EH (cell line): ENCODE results near the gene ZEB2.

ENCODE experiments used
- DNase-seq: peaks from one replicate; pipeline ENCODE4 v3.0.0-alpha.2; 2015; ENCODE audit warnings: low read depth

Gene ZEB2

DNA sequence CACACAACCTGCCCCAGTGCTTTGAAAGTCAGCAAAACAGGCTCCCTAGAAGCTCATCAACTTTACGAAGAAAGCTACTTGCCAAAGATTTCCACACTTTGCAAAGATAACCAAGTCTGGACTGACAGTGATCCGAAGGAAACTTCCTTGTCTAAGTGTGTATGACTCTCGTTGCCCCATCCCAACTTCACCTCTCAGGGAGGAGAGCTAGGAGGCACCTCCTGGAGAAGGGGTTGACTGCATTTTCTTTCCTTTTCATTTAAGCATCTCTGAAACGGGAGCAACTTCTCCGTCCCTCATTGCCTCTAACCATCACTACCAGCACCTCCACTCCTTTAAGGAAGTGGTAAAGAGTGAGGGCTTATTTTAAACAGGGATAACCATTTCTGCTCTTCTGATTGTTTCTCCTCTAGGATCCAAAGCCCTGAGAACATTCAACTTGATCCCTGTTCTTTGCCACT is 7.0 kb downstream of the ZEB2 start:
- DNase-seq, result no peak

- no peak for DNase-seq
Measured at GRCh38 chr2:144512470-144512869, 7.4 kb downstream of the ZEB2 start.

- no peak for DNase-seq
Measured at GRCh38 chr2:144511937-144512336, 8.0 kb downstream of the ZEB2 start.

DNA sequence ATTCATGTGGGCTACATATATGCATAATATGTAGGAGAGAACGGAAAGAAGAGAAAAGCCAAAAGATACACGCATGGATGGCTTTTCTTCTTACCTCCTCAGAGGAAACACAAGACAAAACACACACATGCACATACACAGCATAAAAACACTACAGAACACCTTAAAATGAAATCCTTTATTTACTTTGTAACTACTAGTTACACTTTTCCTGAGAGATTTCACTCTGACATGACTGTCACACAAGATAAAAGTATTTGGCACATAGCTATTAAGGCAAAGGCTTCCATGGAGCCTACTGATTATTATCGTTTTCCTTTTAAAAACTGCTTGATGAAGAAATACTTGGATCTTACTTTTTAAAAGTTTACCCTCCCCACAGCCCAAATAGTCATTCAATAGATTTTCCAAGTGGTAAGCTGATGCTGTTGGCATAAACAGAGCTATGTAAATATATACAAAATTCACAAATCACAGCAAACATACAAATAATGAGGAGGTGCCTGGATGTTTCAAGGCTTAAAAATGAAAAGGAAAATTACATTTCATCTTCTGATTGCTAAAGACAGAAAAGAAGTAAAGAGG is 8.6 kb downstream of the ZEB2 start:
- DNase-seq, result no peak

DNA sequence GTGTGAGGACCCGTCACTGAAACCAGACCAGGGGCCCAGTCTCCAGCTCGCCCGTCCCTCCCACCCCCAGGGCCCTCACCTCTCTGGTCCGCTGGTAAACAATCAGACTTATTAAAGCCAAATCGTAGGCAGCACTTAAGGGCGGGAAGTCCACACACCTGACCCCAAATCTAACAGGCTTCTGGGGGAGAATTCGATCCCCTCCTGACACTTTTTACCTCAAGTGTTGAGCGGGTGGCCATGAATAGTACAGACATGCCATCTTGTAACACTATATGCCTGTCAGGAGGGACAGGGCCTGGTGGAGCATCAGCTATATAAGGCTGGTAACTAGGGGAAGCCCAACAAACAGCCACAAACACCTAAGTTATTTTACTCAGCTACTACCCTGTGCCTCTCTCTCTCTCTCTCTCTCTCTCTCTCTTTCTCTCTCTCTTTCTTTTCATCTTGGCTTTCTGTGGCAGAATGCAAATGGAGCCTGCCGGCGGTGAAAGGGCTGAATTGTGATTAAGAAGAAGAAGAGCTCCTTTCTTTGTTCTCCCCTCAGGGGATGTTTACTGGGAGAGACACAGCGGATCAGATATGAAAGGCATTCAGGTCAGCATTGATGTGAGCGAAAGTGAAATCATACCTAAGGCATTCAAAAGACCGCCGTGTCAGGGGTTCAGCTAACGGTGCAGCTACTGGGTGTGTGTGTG is 9.5 kb downstream of the ZEB2 start:
- DNase-seq, result peak; percentile 85

GRCh38 chr2:144509879-144510221 is 10.1 kb downstream of the ZEB2 start:
- no peak for DNase-seq

GRCh38 chr2:144509001-144509878 is 10.7 kb downstream of the ZEB2 start:
- DNase-seq, result no peak

DNA sequence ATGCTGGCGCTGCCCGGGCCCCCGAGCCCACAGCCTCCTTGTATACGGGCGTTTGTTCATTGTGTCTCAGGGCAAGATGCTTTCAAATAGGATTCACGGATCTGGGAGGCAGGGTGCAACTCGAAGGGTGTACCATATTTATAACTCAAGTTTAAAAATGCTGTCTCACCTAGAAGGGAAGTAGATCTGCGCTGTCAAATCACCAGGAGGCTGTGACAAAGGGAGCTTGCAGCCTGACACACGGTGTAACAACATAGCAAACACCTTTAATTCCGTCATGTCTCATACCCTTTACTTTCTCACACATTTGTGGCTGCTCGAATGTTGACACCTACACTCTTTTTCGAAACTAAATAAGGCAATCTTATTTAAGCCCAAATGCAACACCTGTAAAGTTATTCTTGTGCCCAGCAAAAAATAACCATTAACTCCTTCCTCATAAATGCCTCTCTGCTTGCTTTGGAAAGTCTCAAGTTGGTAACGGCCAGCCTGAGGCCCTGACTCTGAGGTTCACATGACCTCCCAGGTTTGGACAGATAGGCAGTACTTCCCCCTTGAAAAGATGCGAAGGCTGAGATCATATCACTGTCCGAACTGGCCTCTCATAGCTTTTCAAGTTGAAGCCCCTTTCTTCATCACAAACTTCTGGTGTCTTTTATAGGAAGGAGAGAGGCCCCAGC is 11.6 kb downstream of the ZEB2 start:
- no peak for DNase-seq

DNA sequence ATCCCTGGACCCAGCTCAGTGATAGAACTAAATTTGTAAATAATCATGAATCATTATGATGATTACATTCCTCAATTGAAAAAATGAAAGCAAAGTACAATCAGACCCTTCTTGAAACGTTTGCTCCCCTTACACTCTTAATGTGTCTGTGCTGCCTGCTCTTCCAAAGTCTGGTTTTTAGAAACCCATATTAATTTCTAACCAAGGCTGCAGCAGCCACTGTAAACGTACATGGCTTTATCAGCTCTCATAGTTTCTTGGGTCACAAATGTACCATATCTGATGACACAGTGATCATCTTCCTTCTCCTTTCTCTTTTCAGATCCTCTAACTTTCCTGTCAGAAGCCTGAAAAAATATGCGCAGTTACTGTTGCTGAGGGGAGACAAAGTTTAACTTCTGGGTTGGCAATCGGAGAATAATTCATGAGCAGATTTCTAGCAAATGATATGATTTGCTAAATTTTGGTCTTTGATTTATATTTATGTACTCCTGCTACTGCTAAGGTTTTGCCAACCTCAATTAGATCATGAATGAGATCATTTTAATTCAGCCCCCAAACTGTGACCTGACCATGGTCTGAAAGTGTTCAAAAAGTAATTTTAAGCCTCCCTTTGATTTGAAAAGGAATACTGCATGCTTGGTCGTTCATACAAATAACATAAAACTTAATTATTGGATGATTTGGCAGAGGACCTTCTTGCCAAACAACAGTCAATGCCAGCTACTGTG is 12.3 kb downstream of the ZEB2 start:
- DNase-seq, result no peak

- DNase-seq, result no peak
Measured at GRCh38 chr2:144505245-144505831, 14.6 kb downstream of the ZEB2 start.

- no peak for DNase-seq
Measured at GRCh38 chr2:144504218-144504641, 15.7 kb downstream of the ZEB2 start.

- DNase-seq, result no peak
Measured at GRCh38 chr2:144503242-144503641, 16.7 kb downstream of the ZEB2 start.

DNA sequence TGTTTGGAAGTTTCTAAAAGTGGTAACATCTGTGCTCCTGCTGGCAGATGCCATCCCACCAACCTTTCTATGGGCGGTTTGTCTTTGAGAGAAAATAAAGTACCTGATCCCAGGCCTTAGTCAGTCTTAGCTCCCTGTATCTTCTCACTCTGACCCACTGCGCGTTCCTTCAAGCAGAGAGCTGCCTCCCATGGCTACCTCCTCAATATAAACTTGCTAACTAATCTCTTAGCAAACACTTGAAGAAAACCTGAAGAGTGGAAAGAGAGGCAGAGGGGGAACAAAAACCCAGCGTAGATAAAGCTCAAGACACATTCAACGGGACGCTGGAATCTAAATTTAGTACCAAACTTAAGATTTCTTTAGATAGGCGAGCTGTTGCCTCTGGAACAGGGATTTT is 17.6 kb downstream of the ZEB2 start:
- no peak for DNase-seq

DNA sequence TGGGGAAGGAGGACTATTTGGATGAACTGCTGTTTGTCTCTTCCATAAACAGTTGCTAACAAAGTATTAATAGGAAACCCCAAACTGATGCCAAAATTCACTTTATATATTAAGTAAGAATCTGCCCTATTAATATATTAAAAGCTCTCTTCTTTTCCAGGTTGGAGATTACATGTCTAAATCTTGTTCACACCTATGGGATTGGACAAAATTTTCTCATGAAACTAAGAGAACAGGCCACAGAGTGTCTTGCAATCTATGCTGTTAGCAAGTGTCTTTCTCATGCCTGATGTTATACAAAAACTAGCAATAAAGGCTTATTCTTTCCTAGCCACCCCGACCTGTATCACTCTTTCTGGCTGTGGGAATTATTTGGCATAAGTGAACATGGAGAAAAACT is 18.3 kb downstream of the ZEB2 start:
- DNase-seq, result no peak

DNA sequence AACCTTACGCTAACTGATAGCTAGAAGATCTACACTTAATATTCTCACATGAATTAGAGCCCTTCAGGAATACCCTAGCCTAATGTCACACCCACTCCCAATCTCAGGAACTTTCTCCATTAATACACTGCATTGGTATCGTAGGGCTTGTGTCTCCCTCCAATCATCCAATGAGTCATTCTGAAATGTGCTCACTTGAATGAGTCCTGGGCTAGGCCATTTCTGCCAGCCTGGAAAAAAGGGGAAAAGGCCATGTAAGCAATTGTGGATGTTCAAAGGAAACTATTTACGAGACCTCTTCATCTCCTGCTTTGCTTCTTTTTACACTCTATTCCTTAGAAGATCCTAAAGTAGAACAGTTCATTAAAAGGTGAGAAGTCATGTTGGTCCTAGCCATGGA is 18.8 kb downstream of the ZEB2 start:
- peak; percentile 66 for DNase-seq

GRCh38 chr2:144500563-144500962 is 19.4 kb downstream of the ZEB2 start:
- DNase-seq, result no peak

- DNase-seq, result no peak
Measured at GRCh38 chr2:144498277-144498676, 21.6 kb downstream of the ZEB2 start.

- DNase-seq, result no peak
Measured at GRCh38 chr2:144496977-144497598, 22.8 kb downstream of the ZEB2 start.

DNA sequence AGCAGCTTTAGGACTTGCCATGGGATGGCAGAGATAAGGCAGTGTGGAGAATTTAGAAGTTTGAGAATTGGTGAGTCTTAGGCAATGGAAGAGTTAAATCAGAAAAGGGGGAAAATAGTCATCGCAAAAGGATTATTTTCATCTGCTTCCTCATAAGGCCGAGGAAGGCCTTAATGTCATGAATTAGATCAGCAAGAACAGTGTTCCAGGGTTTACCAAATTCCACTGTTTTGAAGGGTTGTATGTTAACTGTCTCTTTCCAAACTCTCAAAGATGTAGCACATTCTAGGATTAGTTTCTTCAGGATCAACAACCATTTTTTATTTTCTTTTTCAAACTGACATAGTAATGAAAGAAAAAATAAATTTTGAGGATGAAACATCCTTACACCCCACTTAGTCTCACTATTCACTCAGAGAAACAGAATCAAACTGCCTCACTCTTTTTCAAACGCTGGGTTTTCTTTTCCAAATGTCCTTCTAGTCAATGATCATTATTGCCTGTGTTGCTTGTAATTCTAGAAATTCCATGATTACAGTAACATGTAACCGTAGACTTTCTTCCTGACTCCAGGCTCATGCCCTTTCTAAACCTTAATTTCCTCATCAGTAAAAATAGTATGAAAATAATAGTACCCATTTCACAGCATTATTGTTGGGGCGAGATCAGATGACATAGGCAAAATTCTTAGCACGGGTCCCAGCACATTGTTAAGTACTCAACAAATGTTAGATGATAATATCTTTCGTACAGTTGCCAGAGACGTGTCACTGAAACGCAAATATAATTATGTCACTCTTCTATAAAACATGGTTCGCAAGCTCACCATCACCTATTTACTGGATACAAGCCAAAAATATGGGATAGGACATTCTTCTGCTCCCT is 23.6 kb downstream of the ZEB2 start:
- no peak for DNase-seq
